ENCODE results near the gene SPTLC3.

GRCh38 chr20:12977328-12978125 is 31.2 kb upstream of the SPTLC3 start:
- TF ChIP-seq CTCF (conservative IDR thresholded peaks at IDR 0.05; ENCODE audit: low read depth in 2 of 2) (no peak), STAT1 (IDR thresholded peaks at IDR 0.05; ENCODE audit: unreplicated experiment) (no peak), POLR2AphosphoS5 (IDR thresholded peaks at IDR 0.05; ENCODE audit: low read depth) (no peak), EZH2phosphoT487 (IDR thresholded peaks at IDR 0.05; ENCODE audit: unreplicated experiment) (no peak), CREB1 (CRISPR knock-in tag; IDR thresholded peaks at IDR 0.05; ENCODE audit: low read depth) (no peak), JUNB (IDR thresholded peaks at IDR 0.05; ENCODE audit: unreplicated experiment) (no peak), EZH2 (IDR thresholded peaks at IDR 0.05; ENCODE audit: low read depth, unreplicated experiment) (no peak)
- TF ChIP-seq, protein P1, sequence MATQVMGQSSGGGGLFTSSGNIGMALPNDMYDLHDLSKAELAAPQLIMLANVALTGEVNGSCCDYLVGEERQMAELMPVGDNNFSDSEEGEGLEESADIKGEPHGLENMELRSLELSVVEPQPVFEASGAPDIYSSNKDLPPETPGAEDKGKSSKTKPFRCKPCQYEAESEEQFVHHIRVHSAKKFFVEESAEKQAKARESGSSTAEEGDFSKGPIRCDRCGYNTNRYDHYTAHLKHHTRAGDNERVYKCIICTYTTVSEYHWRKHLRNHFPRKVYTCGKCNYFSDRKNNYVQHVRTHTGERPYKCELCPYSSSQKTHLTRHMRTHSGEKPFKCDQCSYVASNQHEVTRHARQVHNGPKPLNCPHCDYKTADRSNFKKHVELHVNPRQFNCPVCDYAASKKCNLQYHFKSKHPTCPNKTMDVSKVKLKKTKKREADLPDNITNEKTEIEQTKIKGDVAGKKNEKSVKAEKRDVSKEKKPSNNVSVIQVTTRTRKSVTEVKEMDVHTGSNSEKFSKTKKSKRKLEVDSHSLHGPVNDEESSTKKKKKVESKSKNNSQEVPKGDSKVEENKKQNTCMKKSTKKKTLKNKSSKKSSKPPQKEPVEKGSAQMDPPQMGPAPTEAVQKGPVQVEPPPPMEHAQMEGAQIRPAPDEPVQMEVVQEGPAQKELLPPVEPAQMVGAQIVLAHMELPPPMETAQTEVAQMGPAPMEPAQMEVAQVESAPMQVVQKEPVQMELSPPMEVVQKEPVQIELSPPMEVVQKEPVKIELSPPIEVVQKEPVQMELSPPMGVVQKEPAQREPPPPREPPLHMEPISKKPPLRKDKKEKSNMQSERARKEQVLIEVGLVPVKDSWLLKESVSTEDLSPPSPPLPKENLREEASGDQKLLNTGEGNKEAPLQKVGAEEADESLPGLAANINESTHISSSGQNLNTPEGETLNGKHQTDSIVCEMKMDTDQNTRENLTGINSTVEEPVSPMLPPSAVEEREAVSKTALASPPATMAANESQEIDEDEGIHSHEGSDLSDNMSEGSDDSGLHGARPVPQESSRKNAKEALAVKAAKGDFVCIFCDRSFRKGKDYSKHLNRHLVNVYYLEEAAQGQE (IDR thresholded peaks at IDR 0.05; ENCODE audit: unreplicated experiment): no peak
- TF ChIP-seq, protein P2, sequence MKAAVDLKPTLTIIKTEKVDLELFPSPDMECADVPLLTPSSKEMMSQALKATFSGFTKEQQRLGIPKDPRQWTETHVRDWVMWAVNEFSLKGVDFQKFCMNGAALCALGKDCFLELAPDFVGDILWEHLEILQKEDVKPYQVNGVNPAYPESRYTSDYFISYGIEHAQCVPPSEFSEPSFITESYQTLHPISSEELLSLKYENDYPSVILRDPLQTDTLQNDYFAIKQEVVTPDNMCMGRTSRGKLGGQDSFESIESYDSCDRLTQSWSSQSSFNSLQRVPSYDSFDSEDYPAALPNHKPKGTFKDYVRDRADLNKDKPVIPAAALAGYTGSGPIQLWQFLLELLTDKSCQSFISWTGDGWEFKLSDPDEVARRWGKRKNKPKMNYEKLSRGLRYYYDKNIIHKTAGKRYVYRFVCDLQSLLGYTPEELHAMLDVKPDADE (IDR thresholded peaks at IDR 0.05): no peak
